Lower leg skin (tissue), 4 donors: ENCODE results near the gene CCNA2. TPM values are rescaled to one million over a fixed set of nuclear protein-coding genes. Genes with fewer than 3 reads are reported as not detected.

Source experiments
- DNase-seq, 2 donors: peaks; one replicate each; pipeline ENCODE4 v3.0.0-alpha.2; 2019; ENCODE audit warnings: low spot score in 2 of 2
- H3K4me3 ChIP-seq: fragments of 200-600 bp; sonication (generic); 2 replicates; pipeline ENCODE4 v1.5.1; 2017; ENCODE audit warnings: mild to moderate bottlenecking, low read depth; ENCODE audit not compliant: poor library complexity, severe bottlenecking
- CTCF ChIP-seq, 3 donors: fragments of 450-650 bp; IDR thresholded peaks; one replicate each; pipeline ENCODE4 v1.5.1; 2016; ENCODE audit warnings: antibody characterized with exemption in 3 of 3, mild to moderate bottlenecking in 3 of 3, moderate library complexity in 2 of 3
- POLR2A ChIP-seq, 2 donors: fragments of 450-650 bp; IDR thresholded peaks; one replicate each; pipeline ENCODE4 v1.6.1; 2016 to 2017; ENCODE audit warnings: antibody characterized with exemption in 2 of 2, mild to moderate bottlenecking in 1 of 2, moderate library complexity in 1 of 2
- WGBS, 2 donors: methylation state at CpG; one replicate each; pipeline ENCODE4 v1.1.5; 2018; 5-methylcytosine and 5-hydroxymethylcytosine counted together
- intact Hi-C: fragments of 100-400 bp; cut with DNase I; formaldehyde crosslinking; loops from one replicate; pipeline ENCODE4 v1.15.0; 2023; ENCODE audit warnings: low total_unique reads
- total RNA-seq, 4 donors: library from RNA; depleted of rRNA; stranded (reverse); fragments of >200 nt; gene quantifications; one replicate each; pipeline ENCODE4 v1.1.0, GENCODE V29; 2016

Gene CCNA2
- total RNA-seq, 4 donors from 2014 or later: 2.0 to 7.3 (median 4.0) TPM

- no peak for DNase-seq
- intact Hi-C loops: no loop called here
- WGBS, 2 donors: 83 to 88% methylated on average over 2 of the region's 2 CpGs
- no peak for TF ChIP-seq CTCF (IDR thresholded peaks at IDR 0.05)
- no peak overlapping the region for H3K4me3 ChIP-seq
These were observed 54.3 kb downstream of the CCNA2 start for GRCh38 chr4:121769341-121769740.

- no peak for DNase-seq
- WGBS, 2 donors: 84 to 89% methylated on average over 4 of the region's 4 CpGs
- TF ChIP-seq POLR2A (IDR thresholded peaks at IDR 0.05) (no peak), CTCF (IDR thresholded peaks at IDR 0.05) (no peak)
- H3K4me3 ChIP-seq: no peak overlapping the region
- intact Hi-C loops: no loop called here
These were observed 56.5 kb downstream of the CCNA2 start for GRCh38 chr4:121767166-121767565.

Other genes with a start within 250 kb of the CCNA2 start
- gene ANXA5, start 126.9 kb downstream of the CCNA2 start, total RNA-seq: 100 to 1,000 TPM in 2 of 4 donors, 10 to 100 TPM in 2; 78.1 to 137 (median 94.2) TPM
- not detected for gene SMIM43, start 58.7 kb downstream of the CCNA2 start, total RNA-seq
- gene EXOSC9, start 22.6 kb downstream of the CCNA2 start, total RNA-seq: 10 to 100 TPM; 15.2 to 35.7 (median 21.2) TPM
- gene BBS7, start 46.6 kb upstream of the CCNA2 start, total RNA-seq: 10 to 100 TPM; 11.7 to 19.8 (median 11.9) TPM
- gene TRPC3, start 128.2 kb upstream of the CCNA2 start, total RNA-seq: under 1 TPM; 0.06 to 0.38 (median 0.25) TPM